Activated naive CD4-positive, alpha-beta T cell treated with anti-CD3 and anti-CD28 coated beads for 36 hours (primary cell): Measurements from ENCODE around the gene UMAD1. TPM values are rescaled to one million over a fixed set of nuclear protein-coding genes. Genes with fewer than 3 reads are reported as not detected.

Source experiments
- total RNA-seq, 2 experiments: library from RNA; stranded (reverse); gene quantifications; one replicate each; pipeline ENCODE4 v1.2.3, GENCODE V29; 2021

UMAD1 gene
- total RNA-seq, 2 experiments from 2014 or later, result 13.8 to 14.3 TPM

Other genes with a start within 250 kb of the UMAD1 start
- not detected for gene COL28A1, start 104.9 kb upstream of the UMAD1 start, total RNA-seq
- 10 to 100 TPM; 40.6 to 43.0 TPM for gene MIOS, start 73.9 kb upstream of the UMAD1 start, total RNA-seq
- gene RPA3, start 77.9 kb downstream of the UMAD1 start, total RNA-seq, result 100 to 1,000 TPM; 219 to 223 TPM